ENCODE data around the gene SYDE2. TPM values are rescaled to one million over a fixed set of nuclear protein-coding genes. Genes with fewer than 3 reads are reported as not detected.
A peak's percentile ranks its signal among the peaks of the same experiment; 100 is the strongest.

The SYDE2 gene
- total RNA-seq, 1 experiment from 2014 or later, result 12.0 TPM

GRCh38 chr1:85134583-85135391, 66.0 kb downstream of the SYDE2 start:
- peak; percentile 48 for DNase-seq (ENCODE audit: low spot score)
- in situ Hi-C loops (cut with HindIII; ENCODE audit: low sequenced_read_pairs), result no loop called here

DNA sequence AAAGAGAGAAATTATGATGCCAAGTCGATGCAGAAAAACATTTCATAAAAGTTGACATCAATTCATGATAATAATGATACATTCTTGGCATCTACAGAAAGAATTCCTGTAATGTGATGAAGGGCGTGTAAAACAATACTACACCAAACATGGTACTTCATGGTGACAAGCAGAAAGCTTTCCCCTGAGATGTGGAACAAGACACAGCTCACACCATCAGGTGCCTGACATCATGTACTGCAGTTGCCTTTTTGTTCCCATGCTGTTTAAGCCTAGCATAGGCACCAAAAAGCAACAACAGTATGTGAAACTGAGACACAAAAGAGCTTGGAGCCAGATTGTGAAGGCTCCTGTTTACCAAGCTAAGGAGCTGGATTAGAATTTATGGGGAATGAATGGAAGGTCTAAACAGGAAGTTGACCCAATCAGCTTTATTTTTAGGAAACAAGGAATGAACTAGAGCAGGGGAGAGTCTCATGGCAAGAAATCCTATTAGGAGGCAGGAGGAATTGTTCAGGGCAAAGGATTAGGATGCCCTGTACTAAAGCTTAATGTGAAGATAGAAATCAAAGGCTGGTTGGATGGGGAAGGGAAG, 67.2 kb downstream of the SYDE2 start:
- in situ Hi-C loops (cut with HindIII; ENCODE audit: low sequenced_read_pairs), result no loop called here
- no peak for DNase-seq (ENCODE audit: low spot score)

DNA sequence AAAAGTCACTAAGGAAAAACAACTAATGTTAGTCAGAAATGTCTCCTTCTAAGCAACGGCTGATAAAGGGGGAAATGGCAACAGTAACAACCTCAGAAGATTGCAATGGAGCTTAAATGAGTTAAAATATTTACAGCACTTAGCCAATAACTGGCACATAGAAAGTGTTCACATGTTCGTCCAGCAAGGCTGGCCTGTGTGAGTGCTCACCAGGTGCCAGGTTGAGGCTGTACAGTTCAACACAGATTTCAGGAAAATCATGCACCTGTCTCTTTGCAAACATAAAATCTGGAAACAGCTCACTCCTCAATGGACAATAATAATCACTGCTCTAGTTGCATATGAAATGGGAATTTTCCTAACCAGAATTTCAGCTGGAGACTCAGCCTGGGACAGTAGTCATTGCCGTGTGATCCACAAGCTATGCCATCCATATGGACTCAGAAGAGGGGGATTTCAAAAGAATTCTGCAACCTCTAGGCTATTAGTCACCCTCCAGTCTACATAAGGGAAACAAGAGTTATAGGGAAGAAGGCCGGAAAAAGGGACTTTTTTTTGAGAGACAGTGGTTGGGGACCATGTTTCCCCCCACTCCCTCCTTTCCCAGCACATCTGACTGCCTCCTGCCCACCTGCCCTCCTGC, 68.6 kb downstream of the SYDE2 start:
- in situ Hi-C loops (cut with HindIII; ENCODE audit: low sequenced_read_pairs), result no loop called here
- DNase-seq (ENCODE audit: low spot score), result no peak

DNA sequence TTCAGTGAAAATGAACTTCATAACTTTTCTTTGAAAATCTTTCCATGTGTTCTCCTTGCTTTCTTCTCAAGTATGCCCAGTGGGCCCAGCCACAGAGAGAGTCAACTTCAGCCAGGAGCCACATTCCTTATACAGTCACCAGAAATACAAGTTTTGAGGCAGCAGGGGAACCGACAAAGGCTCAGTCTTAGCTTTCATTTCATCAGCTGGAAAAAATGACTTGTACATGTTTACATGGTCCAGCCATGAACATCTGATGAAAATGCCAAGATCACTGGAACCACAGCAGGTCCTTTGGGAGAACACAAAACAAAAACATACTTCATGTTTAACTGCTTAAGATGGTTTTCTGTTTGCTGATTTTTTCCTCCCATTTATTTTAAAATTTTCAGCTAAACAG, 72.5 kb downstream of the SYDE2 start:
- DNase-seq (ENCODE audit: low spot score), result no peak
- in situ Hi-C loops (cut with HindIII; ENCODE audit: low sequenced_read_pairs), result no loop called here

- DNase-seq (ENCODE audit: low spot score), result no peak
- in situ Hi-C loops (cut with HindIII; ENCODE audit: low sequenced_read_pairs), result no loop called here
Observed at GRCh38 chr1:85125891-85126290, 74.9 kb downstream of the SYDE2 start.

DNA sequence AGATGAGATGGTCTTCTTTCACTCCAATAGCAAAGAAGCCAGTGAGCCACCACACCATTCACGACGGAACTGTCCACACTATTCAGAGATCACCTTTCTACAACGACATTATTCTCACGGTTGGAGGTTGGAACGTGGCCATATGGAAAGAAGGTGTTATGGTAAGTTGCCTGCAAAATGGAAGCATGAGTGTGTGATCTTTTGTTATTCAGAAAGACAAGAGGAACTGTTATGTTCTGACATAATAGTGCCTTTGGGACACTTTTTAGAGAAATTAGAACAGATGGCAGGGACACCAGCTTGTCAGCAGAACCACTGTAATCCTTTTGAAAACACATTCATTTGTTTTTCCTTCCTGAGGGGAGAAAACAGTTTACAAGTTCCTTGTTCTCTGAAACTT, 76.7 kb downstream of the SYDE2 start:
- DNase-seq (ENCODE audit: low spot score), result no peak
- in situ Hi-C loops (cut with HindIII; ENCODE audit: low sequenced_read_pairs), result no loop called here

- no peak for DNase-seq (ENCODE audit: low spot score)
- in situ Hi-C loops (cut with HindIII; ENCODE audit: low sequenced_read_pairs), result no loop called here
Observed at GRCh38 chr1:85122169-85122568, 78.6 kb downstream of the SYDE2 start.

GRCh38 chr1:85121744-85122143, 79.1 kb downstream of the SYDE2 start:
- in situ Hi-C loops (cut with HindIII; ENCODE audit: low sequenced_read_pairs), result no loop called here
- no peak for DNase-seq (ENCODE audit: low spot score)

DNA sequence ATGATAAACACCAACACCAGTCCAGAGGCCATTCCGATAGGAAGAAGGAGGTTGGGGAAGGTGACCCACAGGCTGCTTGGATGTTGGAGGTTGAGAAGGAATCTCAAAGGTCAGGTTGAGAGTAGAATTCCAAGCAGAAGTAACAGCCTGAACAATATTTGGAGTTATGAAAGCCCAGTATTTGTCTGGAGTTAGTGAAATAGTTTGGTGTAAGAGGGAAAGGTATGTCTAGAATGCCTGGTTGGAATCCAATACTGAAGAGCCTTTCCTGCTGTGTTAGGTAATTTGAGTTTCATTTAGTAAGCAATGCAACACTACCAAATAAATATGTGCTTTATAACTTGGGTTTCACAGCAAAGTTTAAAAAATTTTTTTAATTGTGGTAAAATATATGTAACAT, 82.1 kb downstream of the SYDE2 start:
- no peak for DNase-seq (ENCODE audit: low spot score)
- in situ Hi-C loops (cut with HindIII; ENCODE audit: low sequenced_read_pairs), result no loop called here

GRCh38 chr1:85116856-85117255, 84.0 kb downstream of the SYDE2 start:
- in situ Hi-C loops (cut with HindIII; ENCODE audit: low sequenced_read_pairs), result no loop called here
- DNase-seq (ENCODE audit: low spot score), result no peak

DNA sequence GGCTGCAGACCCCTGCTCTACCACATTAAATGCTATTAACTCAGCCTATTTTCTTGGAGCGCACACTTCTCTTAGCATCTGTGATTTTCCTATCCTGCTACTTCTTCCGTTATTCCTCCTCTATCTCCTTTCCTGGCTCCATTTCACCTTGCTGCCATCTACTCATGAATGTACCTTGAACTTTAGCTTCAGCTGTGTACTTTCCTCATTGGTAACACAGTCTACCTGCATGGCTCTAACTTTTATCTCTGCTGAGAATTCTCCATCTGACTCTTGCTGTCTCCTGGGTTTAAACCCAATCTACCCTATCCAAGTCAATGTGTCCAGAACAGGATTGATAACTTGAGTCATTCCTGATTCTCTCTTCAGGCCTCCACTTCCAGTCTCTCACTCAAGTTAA, 84.9 kb downstream of the SYDE2 start:
- in situ Hi-C loops (cut with HindIII; ENCODE audit: low sequenced_read_pairs), result no loop called here
- no peak for DNase-seq (ENCODE audit: low spot score)

- no peak for DNase-seq (ENCODE audit: low spot score)
- in situ Hi-C loops (cut with HindIII; ENCODE audit: low sequenced_read_pairs), result no loop called here
Observed at GRCh38 chr1:85111695-85112094, 89.1 kb downstream of the SYDE2 start.

- peak; percentile 60 for DNase-seq (ENCODE audit: low spot score)
- in situ Hi-C loops (cut with HindIII; ENCODE audit: low sequenced_read_pairs), result no loop called here
Observed at GRCh38 chr1:85109475-85109874, 91.3 kb downstream of the SYDE2 start.

Other genes starting within 250 kb of the SYDE2 start
- 0.27 TPM in 1 of 2 replicates, not detected in the other for gene MCOLN2, start 203.9 kb downstream of the SYDE2 start, total RNA-seq (2014; rRNA removed; shearing (Covaris generic))
- not detected in 2 replicates for gene MCOLN3, start 152.5 kb downstream of the SYDE2 start, total RNA-seq (2014; rRNA removed; shearing (Covaris generic))
- gene C1orf52, start 58.6 kb upstream of the SYDE2 start, total RNA-seq (2014; rRNA removed; shearing (Covaris generic)), result 23.2 and 34.3 TPM in 2 replicates
- gene BCL10, start 75.6 kb upstream of the SYDE2 start, total RNA-seq (2014; rRNA removed; shearing (Covaris generic)), result 6.7 and 7.9 TPM in 2 replicates

All from G401 (cell line).